HEK293 (cell line): ENCODE measurements around the gene AXL.

Experiments used
- CTCF ChIA-PET: fragments of 350-600 bp; formaldehyde crosslinking; extraction: SDS; loops from one replicate; lab custom pipeline; 2021; ENCODE audit warnings: antibody characterized with exemption; lab: Yijun Ruan, JAX
- POLR2A ChIA-PET: fragments of 300-600 bp; formaldehyde crosslinking; extraction: SDS; loops from one replicate; lab custom pipeline; 2020; ENCODE audit warnings: antibody characterized with exemption, inconsistent platforms; lab: Yijun Ruan, JAX
- H3K27ac ChIP-seq: fragments of 200-500 bp; sonication (Bioruptor generic); 2 replicates; pipeline ENCODE4 v1.5.1; 2014; ENCODE audit warnings: low read depth, low read length, control low read depth, inconsistent platforms; ENCODE audit errors: extremely low read depth
- H3K36me3 ChIP-seq, 2 experiments: fragments of 200-500 bp in 1 of 2; sonication (Bioruptor generic) in 1 of 2; 1 replicate in 1 of 2; 2 replicates in 1 of 2; pipeline ENCODE4 v1.5.1; 2014 to 2017; ENCODE audit warnings: inconsistent platforms in 2 of 2, low read length in 2 of 2; ENCODE audit not compliant: control insufficient read depth in 2 of 2, insufficient read depth in 1 of 2
- H3K4me1 ChIP-seq: fragments of 200-500 bp; sonication (Bioruptor generic); 2 replicates; pipeline ENCODE4 v1.5.1; 2014; ENCODE audit warnings: mild to moderate bottlenecking, low read length, inconsistent platforms; ENCODE audit not compliant: control insufficient read depth, insufficient read depth
- H3K4me3 ChIP-seq: 2 replicates; pipeline ENCODE4 v1.5.1; 2011; ENCODE audit warnings: low read depth, mild to moderate bottlenecking, control low read depth, low read length, moderate library complexity
- H3K9me3 ChIP-seq: fragments of 200-500 bp; sonication (Bioruptor generic); 2 replicates; pipeline ENCODE4 v1.5.1; 2014; ENCODE audit warnings: low read depth, low read length, inconsistent platforms; ENCODE audit not compliant: control insufficient read depth, insufficient read depth
- FEZF1 ChIP-seq: fragments of 450-650 bp; formaldehyde crosslinking; IDR thresholded peaks from 2 replicates; pipeline ENCODE4 v1.5.1; 2016; ENCODE audit warnings: missing biosample characterization, missing genetic modification characterization
- GLI4 ChIP-seq: fragments of 450-650 bp; formaldehyde crosslinking; IDR thresholded peaks from 2 replicates; pipeline ENCODE4 v1.5.1; 2016; ENCODE audit warnings: missing biosample characterization, missing genetic modification characterization
- INSM2 ChIP-seq: fragments of 450-650 bp; formaldehyde crosslinking; IDR thresholded peaks from 2 replicates; pipeline ENCODE4 v1.5.1; 2016; ENCODE audit warnings: missing biosample characterization, missing genetic modification characterization
- MZF1 ChIP-seq: fragments of 450-650 bp; formaldehyde crosslinking; IDR thresholded peaks from 2 replicates; pipeline ENCODE4 v1.5.1; 2017; ENCODE audit warnings: missing biosample characterization, missing genetic modification characterization, borderline replicate concordance
- PRDM1 ChIP-seq: fragments of 450-650 bp; formaldehyde crosslinking; IDR thresholded peaks from 2 replicates; pipeline ENCODE4; 2016; ENCODE audit warnings: missing biosample characterization, missing genetic modification characterization
- SCRT1 ChIP-seq: fragments of 450-650 bp; formaldehyde crosslinking; IDR thresholded peaks from 2 replicates; pipeline ENCODE4 v1.5.1; 2016; ENCODE audit warnings: missing biosample characterization, missing genetic modification characterization, borderline replicate concordance
- WT1 ChIP-seq: fragments of 450-650 bp; formaldehyde crosslinking; IDR thresholded peaks from 2 replicates; pipeline ENCODE4 v1.5.1; 2016; ENCODE audit warnings: missing biosample characterization, missing genetic modification characterization
- YY2 ChIP-seq: fragments of 450-650 bp; formaldehyde crosslinking; IDR thresholded peaks from 2 replicates; pipeline ENCODE4 v1.5.1; 2016; ENCODE audit warnings: missing biosample characterization, missing genetic modification characterization
- ZBTB17 ChIP-seq: fragments of 450-650 bp; formaldehyde crosslinking; IDR thresholded peaks from 2 replicates; pipeline ENCODE4 v1.5.1; 2016; ENCODE audit warnings: missing biosample characterization, missing genetic modification characterization
- ZFP37 ChIP-seq: fragments of 450-650 bp; formaldehyde crosslinking; IDR thresholded peaks from 2 replicates; pipeline ENCODE4 v1.5.1; 2016; ENCODE audit warnings: missing biosample characterization, missing genetic modification characterization
- ZNF10 ChIP-seq: fragments of 450-650 bp; formaldehyde crosslinking; IDR thresholded peaks from 2 replicates; pipeline ENCODE4 v1.5.1; 2017; ENCODE audit warnings: missing biosample characterization, missing genetic modification characterization
- ZNF24 ChIP-seq: fragments of 450-650 bp; formaldehyde crosslinking; IDR thresholded peaks from 2 replicates; pipeline ENCODE4 v1.5.1; 2016; ENCODE audit warnings: missing biosample characterization, missing genetic modification characterization
- ZNF366 ChIP-seq: fragments of 450-650 bp; formaldehyde crosslinking; conservative IDR thresholded peaks from 2 replicates; pipeline ENCODE4 v1.5.1; 2016; ENCODE audit warnings: missing biosample characterization, missing genetic modification characterization
- ZNF423 ChIP-seq: fragments of 450-650 bp; formaldehyde crosslinking; IDR thresholded peaks from 2 replicates; pipeline ENCODE4 v1.5.1; 2016; ENCODE audit warnings: missing biosample characterization, missing genetic modification characterization
- ZNF501 ChIP-seq: fragments of 450-650 bp; formaldehyde crosslinking; IDR thresholded peaks from 2 replicates; pipeline ENCODE4 v1.5.1; 2016; ENCODE audit warnings: missing biosample characterization, missing genetic modification characterization
- ZNF549 ChIP-seq: fragments of 450-650 bp; IDR thresholded peaks from 2 replicates; pipeline ENCODE4 v1.5.1; 2018; ENCODE audit warnings: missing biosample characterization, missing genetic modification characterization, mild to moderate bottlenecking, inconsistent platforms, moderate library complexity
- ZNF660 ChIP-seq: fragments of 450-650 bp; IDR thresholded peaks from 2 replicates; pipeline ENCODE4 v1.5.1; 2018; ENCODE audit warnings: missing biosample characterization, mild to moderate bottlenecking, missing genetic modification characterization
- ZNF792 ChIP-seq: fragments of 450-650 bp; formaldehyde crosslinking; IDR thresholded peaks from 2 replicates; pipeline ENCODE4 v1.5.1; 2016; ENCODE audit warnings: missing biosample characterization, missing genetic modification characterization
- ZXDB ChIP-seq: fragments of 450-650 bp; formaldehyde crosslinking; IDR thresholded peaks from 2 replicates; pipeline ENCODE4 v1.5.1; 2016; ENCODE audit warnings: missing biosample characterization, missing genetic modification characterization
- TF ChIP-seq, protein P1 (sequence below): fragments of 450-650 bp; formaldehyde crosslinking; IDR thresholded peaks from 2 replicates; pipeline ENCODE4 v1.5.1; 2017; ENCODE audit warnings: missing biosample characterization, missing genetic modification characterization
- TF ChIP-seq, protein P2 (sequence below): fragments of 450-650 bp; formaldehyde crosslinking; IDR thresholded peaks from 2 replicates; pipeline ENCODE4 v1.5.1; 2016; ENCODE audit warnings: missing biosample characterization, missing genetic modification characterization, low read depth
- TF ChIP-seq, protein P3 (sequence below): fragments of 450-650 bp; formaldehyde crosslinking; IDR thresholded peaks from 2 replicates; pipeline ENCODE4 v1.5.1; 2016; ENCODE audit warnings: missing biosample characterization, missing genetic modification characterization, low read depth
- TF ChIP-seq, protein P4 (sequence below): fragments of 450-650 bp; formaldehyde crosslinking; IDR thresholded peaks from 2 replicates; pipeline ENCODE4 v1.5.1; 2016; ENCODE audit warnings: missing biosample characterization, missing genetic modification characterization

The AXL gene

GRCh38 chr19:41224632-41225031 lies 5.6 kb downstream of the AXL start:
- H3K36me3 ChIP-seq: no peaks in the 10 kb centered on the region
- ChIA-PET POLR2A (interaction anchor here (2.2 kb wide), 1 partner anchor 39 kb away, joined by 14 read pairs; the partner anchor contains the start of gene HNRNPUL1), CTCF (interaction anchor here (0.6 to 2.6 kb wide), 4 partner anchors 21 to 84 kb away, joined by 3 to 19 read pairs (median 4); no protein-coding TSS in a partner anchor)
- no peaks in the 10 kb centered on the region for H3K9me3 ChIP-seq
- peaks cover 3% of the 10 kb centered on the region; the same call in 1 of the 2 replicates for H3K4me1 ChIP-seq
- no peak overlapping the region for H3K27ac ChIP-seq
- TF ChIP-seq, protein P1, sequence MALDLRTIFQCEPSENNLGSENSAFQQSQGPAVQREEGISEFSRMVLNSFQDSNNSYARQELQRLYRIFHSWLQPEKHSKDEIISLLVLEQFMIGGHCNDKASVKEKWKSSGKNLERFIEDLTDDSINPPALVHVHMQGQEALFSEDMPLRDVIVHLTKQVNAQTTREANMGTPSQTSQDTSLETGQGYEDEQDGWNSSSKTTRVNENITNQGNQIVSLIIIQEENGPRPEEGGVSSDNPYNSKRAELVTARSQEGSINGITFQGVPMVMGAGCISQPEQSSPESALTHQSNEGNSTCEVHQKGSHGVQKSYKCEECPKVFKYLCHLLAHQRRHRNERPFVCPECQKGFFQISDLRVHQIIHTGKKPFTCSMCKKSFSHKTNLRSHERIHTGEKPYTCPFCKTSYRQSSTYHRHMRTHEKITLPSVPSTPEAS: 0 out of 2 replicates have a peak, but pooled peaks have one; percentile 25
- TF ChIP-seq GLI4 (tag by site-specific recombination): no peak
- TF ChIP-seq, all 188 proteins: peak for 1
- no peak overlapping the region for H3K4me3 ChIP-seq

DNA sequence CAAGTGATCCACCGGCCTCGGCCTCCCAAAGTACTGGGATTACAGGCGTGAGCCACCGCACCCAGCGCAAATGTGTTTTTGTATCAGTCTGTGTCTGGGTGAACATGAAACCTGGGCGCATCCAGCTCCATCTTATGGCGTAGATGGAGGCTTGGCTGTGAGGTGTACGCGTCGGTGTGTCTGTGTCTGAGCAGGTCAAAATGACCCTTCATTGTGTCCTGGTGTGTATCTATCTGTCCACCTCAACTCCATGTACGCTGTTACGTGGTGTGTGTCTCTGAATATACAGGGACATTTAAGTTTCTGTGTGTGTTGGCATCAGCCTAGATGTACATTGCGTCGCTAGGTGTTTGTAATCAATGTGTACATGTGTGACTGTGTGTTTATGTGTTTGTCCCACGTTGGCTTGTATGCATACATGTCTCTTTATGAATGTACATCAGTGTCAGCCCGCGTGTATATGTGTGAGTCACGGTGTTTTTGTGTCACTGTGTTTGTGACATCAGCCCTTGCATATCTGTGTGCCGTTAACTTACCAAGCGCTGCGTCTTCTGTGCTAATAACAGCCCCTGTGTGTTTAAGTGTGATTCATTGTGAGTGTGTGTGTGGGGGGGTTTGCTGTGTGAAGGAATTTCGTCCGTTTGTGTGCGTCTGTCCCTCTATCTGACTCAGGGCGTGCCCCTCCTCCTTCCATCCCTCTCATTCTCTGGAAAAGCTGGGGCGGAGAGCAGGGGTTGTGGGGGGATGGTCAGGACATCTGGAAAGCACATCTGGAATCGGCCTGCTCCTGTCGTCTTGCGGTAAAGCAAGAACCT lies 6.4 kb downstream of the AXL start:
- peaks cover 3% of the 10 kb centered on the region; the same call in 1 of the 2 replicates for H3K4me1 ChIP-seq
- TF ChIP-seq WT1 (tag by site-specific recombination) (peak; percentile 79; the same call in 1 of the 2 replicates), ZNF366 (tag by site-specific recombination) (peak; percentile 96), ZNF792 (0 out of 2 replicates have a peak, but pooled peaks have one; percentile 57), ZNF24 (peak; percentile 69), ZNF501 (tag by site-specific recombination) (0 out of 2 replicates have a peak, but pooled peaks have one; percentile 28), SCRT1 (tag by site-specific recombination) (no peak), PRDM1 (tag by site-specific recombination) (0 out of 2 replicates have a peak, but pooled peaks have one; percentile 35), ZNF423 (no peak), YY2 (tag by site-specific recombination) (0 out of 2 replicates have a peak, but pooled peaks have one; percentile 7), MZF1 (tag by site-specific recombination) (no peak), ZBTB17 (tag by site-specific recombination) (peak; percentile 71), ZXDB (peak; percentile 83), ZNF10 (no peak), ZNF549 (tag by site-specific recombination) (no peak), FEZF1 (tag by site-specific recombination) (no peak), INSM2 (tag by site-specific recombination) (peak; percentile 100), ZNF660 (tag by site-specific recombination) (no peak), ZFP37 (tag by site-specific recombination) (peak; percentile 86; the same call in 1 of the 2 replicates)
- TF ChIP-seq, protein P2, sequence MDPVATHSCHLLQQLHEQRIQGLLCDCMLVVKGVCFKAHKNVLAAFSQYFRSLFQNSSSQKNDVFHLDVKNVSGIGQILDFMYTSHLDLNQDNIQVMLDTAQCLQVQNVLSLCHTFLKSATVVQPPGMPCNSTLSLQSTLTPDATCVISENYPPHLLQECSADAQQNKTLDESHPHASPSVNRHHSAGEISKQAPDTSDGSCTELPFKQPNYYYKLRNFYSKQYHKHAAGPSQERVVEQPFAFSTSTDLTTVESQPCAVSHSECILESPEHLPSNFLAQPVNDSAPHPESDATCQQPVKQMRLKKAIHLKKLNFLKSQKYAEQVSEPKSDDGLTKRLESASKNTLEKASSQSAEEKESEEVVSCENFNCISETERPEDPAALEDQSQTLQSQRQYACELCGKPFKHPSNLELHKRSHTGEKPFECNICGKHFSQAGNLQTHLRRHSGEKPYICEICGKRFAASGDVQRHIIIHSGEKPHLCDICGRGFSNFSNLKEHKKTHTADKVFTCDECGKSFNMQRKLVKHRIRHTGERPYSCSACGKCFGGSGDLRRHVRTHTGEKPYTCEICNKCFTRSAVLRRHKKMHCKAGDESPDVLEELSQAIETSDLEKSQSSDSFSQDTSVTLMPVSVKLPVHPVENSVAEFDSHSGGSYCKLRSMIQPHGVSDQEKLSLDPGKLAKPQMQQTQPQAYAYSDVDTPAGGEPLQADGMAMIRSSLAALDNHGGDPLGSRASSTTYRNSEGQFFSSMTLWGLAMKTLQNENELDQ: no peak
- TF ChIP-seq, protein P3, sequence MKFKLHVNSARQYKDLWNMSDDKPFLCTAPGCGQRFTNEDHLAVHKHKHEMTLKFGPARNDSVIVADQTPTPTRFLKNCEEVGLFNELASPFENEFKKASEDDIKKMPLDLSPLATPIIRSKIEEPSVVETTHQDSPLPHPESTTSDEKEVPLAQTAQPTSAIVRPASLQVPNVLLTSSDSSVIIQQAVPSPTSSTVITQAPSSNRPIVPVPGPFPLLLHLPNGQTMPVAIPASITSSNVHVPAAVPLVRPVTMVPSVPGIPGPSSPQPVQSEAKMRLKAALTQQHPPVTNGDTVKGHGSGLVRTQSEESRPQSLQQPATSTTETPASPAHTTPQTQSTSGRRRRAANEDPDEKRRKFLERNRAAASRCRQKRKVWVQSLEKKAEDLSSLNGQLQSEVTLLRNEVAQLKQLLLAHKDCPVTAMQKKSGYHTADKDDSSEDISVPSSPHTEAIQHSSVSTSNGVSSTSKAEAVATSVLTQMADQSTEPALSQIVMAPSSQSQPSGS (tag by site-specific recombination): no peak
- TF ChIP-seq, protein P4, sequence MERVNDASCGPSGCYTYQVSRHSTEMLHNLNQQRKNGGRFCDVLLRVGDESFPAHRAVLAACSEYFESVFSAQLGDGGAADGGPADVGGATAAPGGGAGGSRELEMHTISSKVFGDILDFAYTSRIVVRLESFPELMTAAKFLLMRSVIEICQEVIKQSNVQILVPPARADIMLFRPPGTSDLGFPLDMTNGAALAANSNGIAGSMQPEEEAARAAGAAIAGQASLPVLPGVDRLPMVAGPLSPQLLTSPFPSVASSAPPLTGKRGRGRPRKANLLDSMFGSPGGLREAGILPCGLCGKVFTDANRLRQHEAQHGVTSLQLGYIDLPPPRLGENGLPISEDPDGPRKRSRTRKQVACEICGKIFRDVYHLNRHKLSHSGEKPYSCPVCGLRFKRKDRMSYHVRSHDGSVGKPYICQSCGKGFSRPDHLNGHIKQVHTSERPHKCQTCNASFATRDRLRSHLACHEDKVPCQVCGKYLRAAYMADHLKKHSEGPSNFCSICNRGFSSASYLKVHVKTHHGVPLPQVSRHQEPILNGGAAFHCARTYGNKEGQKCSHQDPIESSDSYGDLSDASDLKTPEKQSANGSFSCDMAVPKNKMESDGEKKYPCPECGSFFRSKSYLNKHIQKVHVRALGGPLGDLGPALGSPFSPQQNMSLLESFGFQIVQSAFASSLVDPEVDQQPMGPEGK (tag by site-specific recombination): peak; percentile 74; the same call in 1 of the 2 replicates

More for the DNA sequence above, 6.4 kb downstream of the AXL start:
- no peaks in the 10 kb centered on the region for H3K9me3 ChIP-seq
- H3K4me3 ChIP-seq: peak overlapping the region; percentile 33
- CTCF ChIA-PET: interaction anchor here (0.6 to 2.6 kb wide), 8 partner anchors 21 to 965 kb away, joined by 3 to 19 read pairs (median 4); no protein-coding TSS in a partner anchor
- no peaks in the 10 kb centered on the region for H3K36me3 ChIP-seq
- POLR2A ChIA-PET: interaction anchor here (1.0 to 1.7 kb wide), 5 partner anchors 9 to 475 kb away, joined by 3 to 28 read pairs (median 5); partner anchors contain the start of genes ACTMAP and HNRNPUL1
- peak overlapping the region; percentile 38; the same call in 1 of the 2 replicates for H3K27ac ChIP-seq
